GM12892 (cell line): ENCODE data around the gene GRWD1.

ENCODE experiments used
- POLR2AphosphoS5 ChIP-seq: IDR thresholded peaks from 2 replicates; pipeline ENCODE4 v1.6.1; 2011; ENCODE audit warnings: low read depth, low read length, control low read depth
- TAF1 ChIP-seq: IDR thresholded peaks from 2 replicates; pipeline ENCODE4 v1.6.1; 2011; ENCODE audit warnings: low read depth, mild to moderate bottlenecking, control low read depth, low read length, borderline replicate concordance

- no peak for TF ChIP-seq POLR2AphosphoS5
- TF ChIP-seq TAF1: no peak
Measured at GRCh38 chr19:48424694-48425219, 21.0 kb upstream of the GRWD1 start.
